ENCODE measurements around the gene WNT4. TPM values are rescaled to one million over a fixed set of nuclear protein-coding genes. Genes with fewer than 3 reads are reported as not detected.
A peak's percentile ranks its signal among the peaks of the same experiment; 100 is the strongest.

WNT4 gene
- total and polyA plus RNA-seq, 2 of the 8 experiments (the other 6 are each of a cell fraction or from before 2014, with no cell fraction given), result 1.3 to 6.6 TPM

DNA sequence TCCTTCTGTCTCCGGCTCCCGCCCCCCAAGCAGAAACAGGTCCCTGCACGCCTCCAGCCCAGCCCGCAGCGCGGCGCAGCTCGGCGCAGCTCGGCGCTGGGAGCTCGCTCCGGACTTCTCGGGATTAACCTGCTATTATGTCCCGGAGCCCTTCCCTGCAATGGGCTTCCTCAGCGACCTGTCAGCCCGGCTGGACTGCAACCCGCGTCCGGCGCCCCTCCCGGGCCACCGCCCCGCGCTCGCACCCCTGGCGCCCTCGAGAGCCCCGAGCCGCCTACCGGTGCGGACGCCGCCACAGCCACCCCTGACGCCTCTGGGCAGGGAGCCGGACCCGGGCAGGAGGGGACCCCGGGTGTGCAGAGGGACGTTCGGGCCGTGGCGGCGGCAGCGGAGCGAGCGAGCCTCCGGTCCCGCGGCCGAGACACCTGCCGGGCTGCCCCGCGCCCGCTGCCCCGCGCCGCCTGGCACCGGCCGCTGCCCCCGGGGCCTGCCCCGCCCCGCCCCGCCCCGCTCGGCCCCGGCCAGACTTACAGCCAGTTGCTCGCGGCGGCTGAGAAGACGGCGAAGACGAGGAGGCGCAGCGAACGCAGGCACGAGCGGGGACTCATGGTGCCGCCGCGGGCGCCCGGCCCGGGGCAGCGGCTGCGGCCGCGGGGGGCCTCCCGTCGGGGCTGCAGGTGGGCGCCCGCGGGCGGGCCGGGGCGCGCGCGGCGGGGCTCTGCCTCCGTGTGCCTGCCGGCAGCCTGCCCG, 407 bp downstream of the WNT4 start:
- Histone ChIP-seq H2BK20ac (ENCODE audit: low read length) (no peak overlapping the region), H4K20me1 (replicated peaks in 1 of 2; ENCODE audit: control insufficient read depth in 1 of 2, insufficient read depth in 2 of 2, low read length in 2 of 2) (peaks cover 0 to 2% of the 10 kb centered on the region in 2 experiments), H3K4me1 (replicated peaks in 1 of 4; ENCODE audit: control insufficient read depth in 3 of 4, insufficient read depth in 4 of 4, low read length in 3 of 4) (peaks cover 8 to 28% (median 11%) of the 10 kb centered on the region in 4 experiments), H3K4me3 (ENCODE audit: extremely low read depth in 1 of 4, insufficient read depth in 2 of 4, low read depth in 3 of 4, low read length in 4 of 4) (peak overlapping the region; percentile 46 to 73 (median 52)), H2BK5ac (ENCODE audit: low read depth, low read length) (no peak overlapping the region), H3K27ac (ENCODE audit: low read depth, low read length) (no peak overlapping the region), H3K56ac (replicated peaks; ENCODE audit: insufficient read length, low read depth, low read length) (no peak overlapping the region), H3K4ac (replicated peaks; ENCODE audit: insufficient read length, low read depth, low read length) (no peak overlapping the region), H3K36me3 (ENCODE audit: control insufficient read depth in 2 of 4, insufficient read depth in 4 of 4, low read length in 3 of 4) (no peaks in the 10 kb centered on the region), H3K4me2 (ENCODE audit: insufficient read depth in 1 of 2, low read depth in 2 of 2, low read length in 2 of 2) (peak overlapping the region; percentile 58 to 97), H3K18ac (ENCODE audit: extremely low read depth, low read length) (no peak overlapping the region), H3K79me2 (ENCODE audit: control insufficient read depth in 1 of 2, insufficient read depth in 2 of 2, low read length in 2 of 2) (no peaks in the 10 kb centered on the region), H4K5ac (ENCODE audit: insufficient read length, low read depth, low read length) (no peak overlapping the region), H3K14ac (ENCODE audit: insufficient read length) (no peak overlapping the region), H2AFZ (ENCODE audit: low read length) (no peak overlapping the region), H3K79me1 (ENCODE audit: low read depth, low read length) (no peaks in the 10 kb centered on the region), H3K23ac (ENCODE audit: insufficient read length) (no peak overlapping the region), H3K27me3 (replicated peaks in 1 of 4; ENCODE audit: control insufficient read depth in 3 of 4, extremely low read depth in 1 of 4, insufficient read depth in 3 of 4, low read length in 3 of 4) (peaks cover 4 to 40% (median 26%) of the 10 kb centered on the region in 4 experiments), H2BK12ac (ENCODE audit: low read depth, low read length) (no peak overlapping the region), H2BK120ac (replicated peaks; ENCODE audit: low read depth, low read length) (no peak overlapping the region), H2AK5ac (ENCODE audit: low read depth, low read length) (no peak overlapping the region), H3K9ac (replicated peaks in 1 of 4; ENCODE audit: extremely low read depth in 1 of 4, low read depth in 3 of 4, low read length in 3 of 4) (no peak overlapping the region), H3K9me3 (ENCODE audit: insufficient read depth in 2 of 2, low read depth in 1 of 2, low read length in 1 of 2) (no peaks in the 10 kb centered on the region), H4K91ac (replicated peaks; ENCODE audit: insufficient read length, low read length) (no peak overlapping the region), H2BK15ac (ENCODE audit: low read length) (no peak overlapping the region), H4K8ac (ENCODE audit: extremely low read depth, insufficient read depth, low read length) (no peak overlapping the region; the same call in 1 of the 2 replicates), H3K23me2 (ENCODE audit: low read depth, low read length) (peaks cover 8% of the 10 kb centered on the region; the same call in 1 of the 2 replicates)
- POLR2A ChIA-PET (ENCODE audit: partially characterized antibody), result interaction anchor here (1.1 kb wide), 1 partner anchor 19 kb away, joined by 4 read pairs; no protein-coding TSS in a partner anchor
- DNase-seq (ENCODE audit: low read depth in 1 of 2, low spot score in 2 of 2), result peak in 1 of 2 experiments; percentile 64
- WGBS, 2 experiments (ENCODE audit: extremely low coverage in 1 of 2, insufficient coverage in 1 of 2, insufficient read length in 1 of 2, insufficient replicate concordance in 2 of 2, low coverage in 1 of 2, low lambda C conversion rate in 2 of 2, missing lambda C conversion rate in 1 of 2), result 3% methylated on average over 52 of the region's 102 CpGs; no CpG with 5 or more reads in 1 of the 2 experiments
- CTCF ChIA-PET (ENCODE audit: partially characterized antibody), result interaction anchor here (0.8 to 13.1 kb wide), 17 partner anchors 10 to 271 kb away, joined by 3 to 149 read pairs (median 6); no protein-coding TSS in a partner anchor
- no peak for FAIRE-seq
- no peak for TF ChIP-seq JUND (IDR thresholded peaks at IDR 0.05; ENCODE audit: low read length)
- peak; percentile 26 for TF ChIP-seq ASH2L (IDR thresholded peaks at IDR 0.05; ENCODE audit: low read length)
- 0 out of 2 replicates have a peak, but pooled peaks have one; percentile 3 for TF ChIP-seq PHF8 (conservative IDR thresholded peaks at IDR 0.05; ENCODE audit: low read depth, low read length)
- TF ChIP-seq, protein P1, sequence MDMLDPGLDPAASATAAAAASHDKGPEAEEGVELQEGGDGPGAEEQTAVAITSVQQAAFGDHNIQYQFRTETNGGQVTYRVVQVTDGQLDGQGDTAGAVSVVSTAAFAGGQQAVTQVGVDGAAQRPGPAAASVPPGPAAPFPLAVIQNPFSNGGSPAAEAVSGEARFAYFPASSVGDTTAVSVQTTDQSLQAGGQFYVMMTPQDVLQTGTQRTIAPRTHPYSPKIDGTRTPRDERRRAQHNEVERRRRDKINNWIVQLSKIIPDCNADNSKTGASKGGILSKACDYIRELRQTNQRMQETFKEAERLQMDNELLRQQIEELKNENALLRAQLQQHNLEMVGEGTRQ (IDR thresholded peaks at IDR 0.05; ENCODE audit: low read length), result no peak
- no peak for TF ChIP-seq BRCA1 (IDR thresholded peaks at IDR 0.05; ENCODE audit: low read depth, low read length)
- 0 out of 4 replicates have a peak, but pooled peaks of 1 of the 2 experiments have one; percentile 50 for TF ChIP-seq SIN3A (conservative IDR thresholded peaks at IDR 0.05 in 1 of 2, IDR thresholded peaks at IDR 0.05 in 1 of 2; ENCODE audit: low read depth in 1 of 2, low read length in 2 of 2)
- TF ChIP-seq RAD21 (IDR thresholded peaks at IDR 0.05 in 1 of 2, conservative IDR thresholded peaks at IDR 0.05 in 1 of 2; ENCODE audit: low read depth in 2 of 2, low read length in 2 of 2), result 0 out of 4 replicates have a peak, but pooled peaks of 1 of the 2 experiments have one; percentile 4
- TF ChIP-seq FOSL1 (IDR thresholded peaks at IDR 0.05; ENCODE audit: insufficient read depth, low read depth, low read length), result no peak
- TF ChIP-seq, protein P2, sequence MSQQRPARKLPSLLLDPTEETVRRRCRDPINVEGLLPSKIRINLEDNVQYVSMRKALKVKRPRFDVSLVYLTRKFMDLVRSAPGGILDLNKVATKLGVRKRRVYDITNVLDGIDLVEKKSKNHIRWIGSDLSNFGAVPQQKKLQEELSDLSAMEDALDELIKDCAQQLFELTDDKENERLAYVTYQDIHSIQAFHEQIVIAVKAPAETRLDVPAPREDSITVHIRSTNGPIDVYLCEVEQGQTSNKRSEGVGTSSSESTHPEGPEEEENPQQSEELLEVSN (IDR thresholded peaks at IDR 0.05), result no peak
